Activated T-helper 2 cell treated with anti-CD3 and anti-CD28 coated beads, Interferon-gamma antibody, Interleukin-2, Interleukin-4, amounts not matched to agents 10 μg/mL and 5 μg/mL and 100 μg/mL, durations not matched to agents 14 hours and 24 hours and 36 hours (primary cell): ENCODE measurements around the gene SLC46A3. TPM values are rescaled to one million over a fixed set of nuclear protein-coding genes. Genes with fewer than 3 reads are reported as not detected.
"Not testable (repeated sequence)": the region's sequence is repeated elsewhere in the genome, so short reads cannot be mapped to it uniquely, and the experiment has no call there.

Experiments used
- DNase-seq: peaks from one replicate; pipeline ENCODE4 v3.0.0; 2021; ENCODE audit warnings: low spot score
- H3K27ac Mint-ChIP-seq: one replicate; pipeline ENCODE4 v1.8.0; 2021; ENCODE audit warnings: mixed read lengths
- H3K27me3 Mint-ChIP-seq: one replicate; pipeline ENCODE4 v1.8.0; 2021; ENCODE audit warnings: low read depth, mixed read lengths
- H3K36me3 Mint-ChIP-seq: one replicate; pipeline ENCODE4 v1.8.0; 2021; ENCODE audit warnings: low read depth, mixed read lengths
- H3K4me1 Mint-ChIP-seq: one replicate; pipeline ENCODE4 v1.8.0; 2021; ENCODE audit warnings: low read depth, mixed read lengths
- H3K4me3 Mint-ChIP-seq: one replicate; pipeline ENCODE4 v1.8.0; 2021; ENCODE audit warnings: low read depth, mild to moderate bottlenecking, moderate library complexity, mixed read lengths
- H3K9me3 Mint-ChIP-seq: one replicate; pipeline ENCODE4 v1.8.0; 2021; ENCODE audit warnings: mixed read lengths
- intact Hi-C: fragments of 100-400 bp; cut with micrococcal nuclease; formaldehyde crosslinking; loops from one replicate; pipeline ENCODE4 v1.15.1; 2023
- total RNA-seq: library from RNA; stranded (reverse); gene quantifications from 2 replicates; pipeline ENCODE4 v1.2.3, GENCODE V29; 2022

The SLC46A3 gene
- total RNA-seq, 1 donor from 2014 or later: 3.1 TPM

- peaks cover 8% of the 10 kb centered on the region for H3K27me3 Mint-ChIP-seq
Observed at GRCh38 chr13:28697441-28697840, 21.3 kb downstream of the SLC46A3 start.

GRCh38 chr13:28693605-28694491 is 24.9 kb downstream of the SLC46A3 start:
- H3K4me3 Mint-ChIP-seq, H3K27ac Mint-ChIP-seq, intact Hi-C loops, H3K4me1 Mint-ChIP-seq, H3K9me3 Mint-ChIP-seq, DNase-seq, H3K36me3 Mint-ChIP-seq: not testable (repeated sequence)
- peaks cover 21% of the 10 kb centered on the region for H3K27me3 Mint-ChIP-seq

More at GRCh38 chr13:28697441-28697840, 21.3 kb downstream of the SLC46A3 start:
- H3K4me1 Mint-ChIP-seq: no peaks in the 10 kb centered on the region
- DNase-seq: no peak
- no peak overlapping the region for H3K27ac Mint-ChIP-seq
- intact Hi-C loops: no loop called here
- no peak overlapping the region for H3K4me3 Mint-ChIP-seq
- no peaks in the 10 kb centered on the region for H3K9me3 Mint-ChIP-seq
- peaks cover 21% of the 10 kb centered on the region for H3K36me3 Mint-ChIP-seq

- Mint-ChIP-seq H3K36me3 (no peaks in the 10 kb centered on the region), H3K4me3 (no peak overlapping the region), H3K4me1 (no peaks in the 10 kb centered on the region), H3K27me3 (peaks cover 11% of the 10 kb centered on the region), H3K9me3 (peaks cover 10% of the 10 kb centered on the region), H3K27ac (no peak overlapping the region)
- intact Hi-C loops: no loop called here
- DNase-seq: no peak
Observed at GRCh38 chr13:28685892-28686291, 32.9 kb downstream of the SLC46A3 start.

- no peak for DNase-seq
- Mint-ChIP-seq H3K4me3 (no peak overlapping the region), H3K27me3 (peaks cover 6% of the 10 kb centered on the region), H3K36me3 (peaks cover under 1% of the 10 kb centered on the region), H3K4me1 (no peaks in the 10 kb centered on the region), H3K9me3 (peaks cover 10% of the 10 kb centered on the region), H3K27ac (no peak overlapping the region)
- intact Hi-C loops: no loop called here
Observed at GRCh38 chr13:28685114-28685513, 33.7 kb downstream of the SLC46A3 start.

GRCh38 chr13:28684257-28684656 is 34.5 kb downstream of the SLC46A3 start:
- H3K27ac Mint-ChIP-seq: no peak overlapping the region
- DNase-seq: no peak
- H3K27me3 Mint-ChIP-seq: peaks cover 6% of the 10 kb centered on the region
- no peaks in the 10 kb centered on the region for H3K4me1 Mint-ChIP-seq
- peaks cover 10% of the 10 kb centered on the region for H3K9me3 Mint-ChIP-seq
- intact Hi-C loops: no loop called here
- H3K36me3 Mint-ChIP-seq: peaks cover 6% of the 10 kb centered on the region
- H3K4me3 Mint-ChIP-seq: no peak overlapping the region

GRCh38 chr13:28683169-28683568 is 35.6 kb downstream of the SLC46A3 start:
- intact Hi-C loops, DNase-seq, H3K9me3 Mint-ChIP-seq, H3K27me3 Mint-ChIP-seq, H3K4me1 Mint-ChIP-seq, H3K27ac Mint-ChIP-seq, H3K4me3 Mint-ChIP-seq: not testable (repeated sequence)
- H3K36me3 Mint-ChIP-seq: peaks cover 11% of the 10 kb centered on the region

GRCh38 chr13:28680541-28680940 is 38.2 kb downstream of the SLC46A3 start:
- H3K4me3 Mint-ChIP-seq: no peak overlapping the region
- intact Hi-C loops: no loop called here
- no peak for DNase-seq
- H3K27me3 Mint-ChIP-seq: no peaks in the 10 kb centered on the region
- no peaks in the 10 kb centered on the region for H3K4me1 Mint-ChIP-seq
- no peak overlapping the region for H3K27ac Mint-ChIP-seq
- peaks cover 35% of the 10 kb centered on the region for H3K36me3 Mint-ChIP-seq
- no peaks in the 10 kb centered on the region for H3K9me3 Mint-ChIP-seq

- H3K27ac Mint-ChIP-seq: no peak overlapping the region
- intact Hi-C loops: no loop called here
- no peak for DNase-seq
- H3K27me3 Mint-ChIP-seq: no peaks in the 10 kb centered on the region
- H3K9me3 Mint-ChIP-seq: no peaks in the 10 kb centered on the region
- H3K36me3 Mint-ChIP-seq: peaks cover 40% of the 10 kb centered on the region
- H3K4me1 Mint-ChIP-seq: no peaks in the 10 kb centered on the region
- H3K4me3 Mint-ChIP-seq: no peak overlapping the region
Observed at GRCh38 chr13:28679628-28680027, 39.1 kb downstream of the SLC46A3 start.

GRCh38 chr13:28678809-28679208 is 40.0 kb downstream of the SLC46A3 start:
- intact Hi-C loops: no loop called here
- H3K27me3 Mint-ChIP-seq: no peaks in the 10 kb centered on the region
- no peak overlapping the region for H3K27ac Mint-ChIP-seq
- no peak for DNase-seq
- H3K4me1 Mint-ChIP-seq: peaks cover 3% of the 10 kb centered on the region
- H3K36me3 Mint-ChIP-seq: peaks cover 48% of the 10 kb centered on the region
- H3K4me3 Mint-ChIP-seq: no peak overlapping the region
- H3K9me3 Mint-ChIP-seq: no peaks in the 10 kb centered on the region

- H3K27ac Mint-ChIP-seq: no peak overlapping the region
- intact Hi-C loops: no loop called here
- no peaks in the 10 kb centered on the region for H3K9me3 Mint-ChIP-seq
- peaks cover 8% of the 10 kb centered on the region for H3K4me1 Mint-ChIP-seq
- no peaks in the 10 kb centered on the region for H3K27me3 Mint-ChIP-seq
- H3K36me3 Mint-ChIP-seq: peaks cover 86% of the 10 kb centered on the region
- DNase-seq: no peak
- no peak overlapping the region for H3K4me3 Mint-ChIP-seq
Observed at GRCh38 chr13:28671126-28671792, 47.5 kb downstream of the SLC46A3 start.

- Mint-ChIP-seq H3K36me3 (peaks cover 90% of the 10 kb centered on the region), H3K9me3 (no peaks in the 10 kb centered on the region), H3K4me1 (peaks cover 13% of the 10 kb centered on the region), H3K4me3 (no peak overlapping the region), H3K27ac (no peak overlapping the region), H3K27me3 (no peaks in the 10 kb centered on the region)
- no peak for DNase-seq
- intact Hi-C loops: no loop called here
Observed at GRCh38 chr13:28666897-28667488, 51.8 kb downstream of the SLC46A3 start.

GRCh38 chr13:28659621-28659970 is 59.2 kb downstream of the SLC46A3 start:
- no peaks in the 10 kb centered on the region for H3K27me3 Mint-ChIP-seq
- DNase-seq: no peak
- no peaks in the 10 kb centered on the region for H3K9me3 Mint-ChIP-seq
- H3K4me3 Mint-ChIP-seq: peak overlapping the region; percentile 96
- peak overlapping the region; percentile 95 for H3K27ac Mint-ChIP-seq
- H3K4me1 Mint-ChIP-seq: peaks cover 49% of the 10 kb centered on the region
- peaks cover 63% of the 10 kb centered on the region for H3K36me3 Mint-ChIP-seq
- intact Hi-C loops: loop anchor here (1.0 to 10.0 kb wide), 9 partner anchors 10 to 521 kb away; partner anchors contain the start of genes PAN3 and SLC46A3
